ENCODE results near the gene RFC2. TPM values are rescaled to one million over a fixed set of nuclear protein-coding genes. Genes with fewer than 3 reads are reported as not detected.

RFC2 gene
- total RNA-seq, 6 donors from 2014 or later, result 9.5 to 19.4 (median 14.0) TPM

DNA sequence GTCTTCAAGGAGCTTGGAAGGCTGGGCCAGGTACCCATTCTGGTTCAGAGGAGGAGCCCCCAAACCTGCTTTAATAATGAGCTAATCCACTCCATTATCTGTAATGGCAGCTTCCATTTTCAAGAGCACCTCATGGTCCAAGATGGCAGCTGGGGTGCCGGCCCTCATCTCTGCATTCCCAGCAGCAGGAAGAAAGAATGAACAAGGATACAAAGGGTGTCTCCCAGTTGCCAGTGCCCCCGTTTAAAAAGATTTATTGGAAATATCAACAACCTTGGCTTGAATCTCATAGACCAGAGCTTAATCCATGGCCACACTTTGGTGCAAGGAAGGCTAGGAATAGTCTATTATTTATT lies 35.9 kb downstream of the RFC2 start:
- H3K36me3 ChIP-seq, result no peaks in the 10 kb centered on the region
- TF ChIP-seq POLR2AphosphoS5 (IDR thresholded peaks at IDR 0.05), result no peak
- no peak for TF ChIP-seq POLR2A (IDR thresholded peaks at IDR 0.05)
- TF ChIP-seq, protein P1, sequence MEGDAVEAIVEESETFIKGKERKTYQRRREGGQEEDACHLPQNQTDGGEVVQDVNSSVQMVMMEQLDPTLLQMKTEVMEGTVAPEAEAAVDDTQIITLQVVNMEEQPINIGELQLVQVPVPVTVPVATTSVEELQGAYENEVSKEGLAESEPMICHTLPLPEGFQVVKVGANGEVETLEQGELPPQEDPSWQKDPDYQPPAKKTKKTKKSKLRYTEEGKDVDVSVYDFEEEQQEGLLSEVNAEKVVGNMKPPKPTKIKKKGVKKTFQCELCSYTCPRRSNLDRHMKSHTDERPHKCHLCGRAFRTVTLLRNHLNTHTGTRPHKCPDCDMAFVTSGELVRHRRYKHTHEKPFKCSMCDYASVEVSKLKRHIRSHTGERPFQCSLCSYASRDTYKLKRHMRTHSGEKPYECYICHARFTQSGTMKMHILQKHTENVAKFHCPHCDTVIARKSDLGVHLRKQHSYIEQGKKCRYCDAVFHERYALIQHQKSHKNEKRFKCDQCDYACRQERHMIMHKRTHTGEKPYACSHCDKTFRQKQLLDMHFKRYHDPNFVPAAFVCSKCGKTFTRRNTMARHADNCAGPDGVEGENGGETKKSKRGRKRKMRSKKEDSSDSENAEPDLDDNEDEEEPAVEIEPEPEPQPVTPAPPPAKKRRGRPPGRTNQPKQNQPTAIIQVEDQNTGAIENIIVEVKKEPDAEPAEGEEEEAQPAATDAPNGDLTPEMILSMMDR (IDR thresholded peaks at IDR 0.05), result no peak
- TF ChIP-seq EP300 (IDR thresholded peaks at IDR 0.05), result no peak
- no peak overlapping the region for H3K4me3 ChIP-seq
- ATAC-seq (ENCODE audit: low FRiP score in 2 of 2) (no peak), DNase-seq (no peak)
- no peaks in the 10 kb centered on the region for H3K27me3 ChIP-seq
- 92 to 94% methylated on average over 2 of the region's 2 CpGs for WGBS, 2 donors
- H3K9me3 ChIP-seq, result no peaks in the 10 kb centered on the region
- H3K27ac ChIP-seq, result peak overlapping the region in 2 of 4 donors; percentile 46 to 69
- peaks cover 0 to 17% (median 11%) of the 10 kb centered on the region in 4 donors for H3K4me1 ChIP-seq

- Histone ChIP-seq H3K4me3 (no peak overlapping the region), H3K36me3 (no peaks in the 10 kb centered on the region), H3K27ac (peak overlapping the region; percentile 15 to 69 (median 52)), H3K9me3 (no peaks in the 10 kb centered on the region), H3K27me3 (no peaks in the 10 kb centered on the region), H3K4me1 (peaks cover 0 to 17% (median 11%) of the 10 kb centered on the region in 4 donors)
- ATAC-seq (ENCODE audit: low FRiP score in 2 of 2), result peak in 1 of 2 donors; percentile 62
- peak in 1 of 2 donors; percentile 48 for DNase-seq
- TF ChIP-seq EP300 (IDR thresholded peaks at IDR 0.05), result no peak
- no peak for TF ChIP-seq POLR2A (IDR thresholded peaks at IDR 0.05)
- TF ChIP-seq, protein P1 (IDR thresholded peaks at IDR 0.05), result no peak
- no peak for TF ChIP-seq POLR2AphosphoS5 (IDR thresholded peaks at IDR 0.05)
- 37 to 50% methylated on average over 13 to 20 of the region's 20 CpGs for WGBS, 2 donors
Observed at GRCh38 chr7:74217455-74218342, 36.5 kb downstream of the RFC2 start.

GRCh38 chr7:74216361-74216761 lies 37.8 kb downstream of the RFC2 start:
- no peaks in the 10 kb centered on the region for H3K27me3 ChIP-seq
- peaks cover 0 to 17% (median 11%) of the 10 kb centered on the region in 4 donors for H3K4me1 ChIP-seq
- no peaks in the 10 kb centered on the region for H3K36me3 ChIP-seq
- no peaks in the 10 kb centered on the region for H3K9me3 ChIP-seq
- ATAC-seq (ENCODE audit: low FRiP score in 2 of 2) (no peak), DNase-seq (no peak)
- TF ChIP-seq EP300 (IDR thresholded peaks at IDR 0.05) (no peak), POLR2A (IDR thresholded peaks at IDR 0.05) (no peak)
- TF ChIP-seq, protein P1 (IDR thresholded peaks at IDR 0.05), result no peak
- peak overlapping the region in 1 of 4 donors; percentile 9 for H3K27ac ChIP-seq
- H3K4me3 ChIP-seq, result no peak overlapping the region
- 58 to 86% methylated on average over 5 to 8 of the region's 8 CpGs for WGBS, 2 donors

DNA sequence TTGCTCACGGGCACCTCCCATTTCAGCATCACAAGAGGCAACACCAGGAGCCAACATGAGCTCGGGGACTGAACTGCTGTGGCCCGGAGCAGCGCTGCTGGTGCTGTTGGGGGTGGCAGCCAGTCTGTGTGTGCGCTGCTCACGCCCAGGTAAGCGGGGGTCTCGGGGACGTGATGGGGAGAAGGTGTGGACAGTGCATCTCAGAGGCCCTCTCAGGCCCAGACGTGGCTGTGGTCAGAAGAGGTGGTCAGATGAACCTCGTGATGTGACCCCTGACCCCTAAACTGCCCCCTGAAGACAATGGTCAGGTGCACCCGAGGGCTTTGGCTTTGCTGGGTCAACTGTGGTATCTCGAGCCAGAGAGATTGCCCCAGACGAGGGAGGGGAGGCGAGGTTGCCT lies 38.3 kb downstream of the RFC2 start:
- Histone ChIP-seq H3K27me3 (no peaks in the 10 kb centered on the region), H3K36me3 (no peaks in the 10 kb centered on the region), H3K9me3 (no peaks in the 10 kb centered on the region), H3K4me1 (peaks cover 1 to 17% (median 13%) of the 10 kb centered on the region in 4 donors), H3K27ac (peak overlapping the region in 1 of 4 donors; percentile 9), H3K4me3 (no peak overlapping the region)
- ATAC-seq (ENCODE audit: low FRiP score in 2 of 2), result no peak
- peak in 1 of 2 donors; percentile 42 for DNase-seq
- TF ChIP-seq EP300 (IDR thresholded peaks at IDR 0.05), result no peak
- no peak for TF ChIP-seq POLR2A (IDR thresholded peaks at IDR 0.05)
- TF ChIP-seq, protein P1 (IDR thresholded peaks at IDR 0.05), result no peak
- TF ChIP-seq POLR2AphosphoS5 (IDR thresholded peaks at IDR 0.05), result no peak
- WGBS, 2 donors, result 40 to 75% methylated on average over 4 to 14 of the region's 15 CpGs

All from upper lobe of left lung (tissue), 6 donors.